Measurements from ENCODE around the gene SPIN1. TPM values are rescaled to one million over a fixed set of nuclear protein-coding genes. Genes with fewer than 3 reads are reported as not detected.

SPIN1 gene
- total and polyA plus RNA-seq, 2 of the 8 experiments (the other 6 are each of a cell fraction or from before 2014, with no cell fraction given): 69.9 to 139 TPM

- no peak overlapping the region for H4K91ac ChIP-seq (replicated peaks; ENCODE audit: insufficient read length, low read length)
- H3K27me3 ChIP-seq (replicated peaks in 1 of 4; ENCODE audit: control insufficient read depth in 3 of 4, extremely low read depth in 1 of 4, insufficient read depth in 3 of 4, low read length in 3 of 4): no peaks in the 10 kb centered on the region
- no peak overlapping the region for H3K18ac ChIP-seq (ENCODE audit: extremely low read depth, low read length)
- POLR2A ChIA-PET (ENCODE audit: partially characterized antibody): interaction anchor here (1.0 kb wide), 1 partner anchor 74 kb away, joined by 3 read pairs; no protein-coding TSS in a partner anchor
- H4K5ac ChIP-seq (ENCODE audit: insufficient read length, low read depth, low read length): no peak overlapping the region
- H3K9me3 ChIP-seq (ENCODE audit: insufficient read depth in 2 of 2, low read depth in 1 of 2, low read length in 1 of 2): no peaks in the 10 kb centered on the region
- no peak overlapping the region for H4K8ac ChIP-seq (ENCODE audit: extremely low read depth, insufficient read depth, low read length)
- peaks cover 1 to 5% of the 10 kb centered on the region in 2 experiments for H4K20me1 ChIP-seq (replicated peaks in 1 of 2; ENCODE audit: control insufficient read depth in 1 of 2, insufficient read depth in 2 of 2, low read length in 2 of 2)
- no peak overlapping the region for H2BK12ac ChIP-seq (ENCODE audit: low read depth, low read length)
- H3K27ac ChIP-seq (ENCODE audit: low read depth, low read length): no peak overlapping the region
- H3K9ac ChIP-seq (replicated peaks in 1 of 4; ENCODE audit: extremely low read depth in 1 of 4, low read depth in 3 of 4, low read length in 3 of 4): no peak overlapping the region
- H2AFZ ChIP-seq (ENCODE audit: low read length): no peak overlapping the region
- peaks cover 0 to 3% (median 1%) of the 10 kb centered on the region in 4 experiments; a peak in 2 of 7 replicates for H3K4me1 ChIP-seq (replicated peaks in 1 of 4; ENCODE audit: control insufficient read depth in 3 of 4, insufficient read depth in 4 of 4, low read length in 3 of 4)
- no peak overlapping the region for H3K56ac ChIP-seq (replicated peaks; ENCODE audit: insufficient read length, low read depth, low read length)
- 91% methylated on average over 5 of the region's 5 CpGs; no CpG with 5 or more reads in 1 of the 2 experiments for WGBS, 2 experiments (ENCODE audit: extremely low coverage in 1 of 2, insufficient coverage in 1 of 2, insufficient read length in 1 of 2, insufficient replicate concordance in 2 of 2, low coverage in 1 of 2, low lambda C conversion rate in 2 of 2, missing lambda C conversion rate in 1 of 2)
- no peaks in the 10 kb centered on the region for H3K23me2 ChIP-seq (ENCODE audit: low read depth, low read length)
- H3K4me2 ChIP-seq (ENCODE audit: insufficient read depth in 1 of 2, low read depth in 2 of 2, low read length in 2 of 2): no peak overlapping the region
- H3K4ac ChIP-seq (replicated peaks; ENCODE audit: insufficient read length, low read depth, low read length): no peak overlapping the region
- H3K79me2 ChIP-seq (ENCODE audit: control insufficient read depth in 1 of 2, insufficient read depth in 2 of 2, low read length in 2 of 2): peaks cover 3 to 71% of the 10 kb centered on the region in 2 experiments; a peak in 2 of 4 replicates
- 0 out of 2 replicates have a peak, but pooled peaks cover 3% of the 10 kb centered on the region for H3K79me1 ChIP-seq (ENCODE audit: low read depth, low read length)
- no peak for DNase-seq (ENCODE audit: low read depth in 1 of 2, low spot score in 2 of 2)
- no peak overlapping the region for H3K23ac ChIP-seq (ENCODE audit: insufficient read length)
- H3K14ac ChIP-seq (ENCODE audit: insufficient read length): no peak overlapping the region
- no peak for FAIRE-seq
- CTCF ChIA-PET (ENCODE audit: partially characterized antibody): no interaction called here
- peaks cover 0 to 27% (median 8%) of the 10 kb centered on the region in 4 experiments; a peak in 6 of 8 replicates for H3K36me3 ChIP-seq (ENCODE audit: control insufficient read depth in 2 of 4, insufficient read depth in 4 of 4, low read length in 3 of 4)
- H2BK120ac ChIP-seq (replicated peaks; ENCODE audit: low read depth, low read length): no peak overlapping the region
- no peak overlapping the region for H2AK5ac ChIP-seq (ENCODE audit: low read depth, low read length)
- no peak overlapping the region for H3K4me3 ChIP-seq (ENCODE audit: extremely low read depth in 1 of 4, insufficient read depth in 2 of 4, low read depth in 3 of 4, low read length in 4 of 4)
- H2BK5ac ChIP-seq (ENCODE audit: low read depth, low read length): no peak overlapping the region
- no peak overlapping the region for H2BK15ac ChIP-seq (ENCODE audit: low read length)
- H2BK20ac ChIP-seq (ENCODE audit: low read length): no peak overlapping the region
- TF ChIP-seq KDM4A (IDR thresholded peaks at IDR 0.05; ENCODE audit: low read depth, low read length, severe bottlenecking): no peak
Measured at GRCh38 chr9:88458716-88459465, 70.6 kb downstream of the SPIN1 start.
